Fibroblast of lung (primary cell): ENCODE measurements around the gene ST6GALNAC3. TPM values are rescaled to one million over a fixed set of nuclear protein-coding genes. Genes with fewer than 3 reads are reported as not detected.

ENCODE experiments used
- DNase-seq, 2 donors: peaks; one replicate each; pipeline versions ENCODE4 v3.0.0 to v3.0.0-alpha.2; 2010; ENCODE audit warnings: low read depth in 2 of 2
- H2AFZ ChIP-seq: 2 replicates; pipeline ENCODE4 v1.5.1; 2012; ENCODE audit warnings: low read length, control low read depth, inconsistent platforms
- H3K27ac ChIP-seq: 2 replicates; pipeline ENCODE4 v1.5.1; 2011; ENCODE audit warnings: low read length, control low read depth; ENCODE audit not compliant: insufficient read depth
- H3K27me3 ChIP-seq: 2 replicates; pipeline ENCODE4 v1.5.1; 2011; ENCODE audit warnings: mild to moderate bottlenecking, low read length; ENCODE audit not compliant: control insufficient read depth, insufficient read depth
- H3K36me3 ChIP-seq: 2 replicates; pipeline ENCODE4 v1.5.1; 2011; ENCODE audit warnings: low read length; ENCODE audit not compliant: control insufficient read depth, insufficient read depth
- H3K4me1 ChIP-seq: 2 replicates; pipeline ENCODE4 v1.5.1; 2011; ENCODE audit warnings: low read length; ENCODE audit not compliant: control insufficient read depth, insufficient read depth; ENCODE audit errors: extremely low read depth
- H3K4me2 ChIP-seq: 2 replicates; pipeline ENCODE4 v1.5.1; 2011; ENCODE audit warnings: low read length, control low read depth; ENCODE audit not compliant: insufficient read depth; ENCODE audit errors: extremely low read depth
- H3K4me3 ChIP-seq, 4 experiments: fragments of 200-600 bp in 1 of 4; sonication (generic) in 1 of 4; replicated peaks in 1 of 4; 2 replicates each; pipeline ENCODE4 v1.5.1; 2011 to 2016; ENCODE audit warnings: low read length in 4 of 4, low read depth in 3 of 4, mild to moderate bottlenecking in 3 of 4, control low read depth in 2 of 4, inconsistent platforms in 1 of 4, mixed read lengths in 1 of 4; ENCODE audit not compliant: insufficient read depth in 1 of 4; ENCODE audit errors: control extremely low read depth in 1 of 4
- H3K79me2 ChIP-seq: 2 replicates; pipeline ENCODE4 v1.5.1; 2012; ENCODE audit warnings: mild to moderate bottlenecking, low read length, inconsistent platforms; ENCODE audit not compliant: control insufficient read depth, insufficient read depth
- H3K9ac ChIP-seq: 2 replicates; pipeline ENCODE4 v1.5.1; 2011; ENCODE audit warnings: mild to moderate bottlenecking, low read length, control low read depth; ENCODE audit not compliant: insufficient read depth
- H3K9me3 ChIP-seq: 2 replicates; pipeline ENCODE4 v1.5.1; 2012; ENCODE audit warnings: low read depth, low read length; ENCODE audit not compliant: control insufficient read depth, insufficient read depth
- H4K20me1 ChIP-seq: 2 replicates; pipeline ENCODE4 v1.5.1; 2011; ENCODE audit warnings: low read length; ENCODE audit not compliant: control insufficient read depth, insufficient read depth; ENCODE audit errors: extremely low read depth
- CTCF ChIP-seq, 2 donors: IDR thresholded peaks in 1 of 2; conservative IDR thresholded peaks in 1 of 2; 1 replicate in 1 of 2; 2 replicates in 1 of 2; pipeline ENCODE4 v1.5.1; 2011 to 2012; ENCODE audit warnings: low read length in 2 of 2, control low read depth in 1 of 2, inconsistent platforms in 1 of 2, low read depth in 1 of 2, mild to moderate bottlenecking in 1 of 2
- EZH2 ChIP-seq: IDR thresholded peaks from 2 replicates; pipeline ENCODE4 v1.5.1; 2012; ENCODE audit warnings: low read length, control low read depth, mild to moderate bottlenecking; ENCODE audit errors: missing control alignments
- polyA plus RNA-seq, 2 donors: library from polyadenylated mRNA; depleted of rRNA in 1 of 2; stranded (reverse) in 1 of 2; unstranded in 1 of 2; fragments of >200 nt; gene quantifications; 2 replicates each; pipeline ENCODE4 v1.2.1, GENCODE V29; 2011 to 2012; ENCODE audit warnings: missing spikeins in 1 of 2
- total RNA-seq: library from RNA; depleted of rRNA; stranded (reverse); fragments of >200 nt; gene quantifications from 2 replicates; pipeline ENCODE4 v1.2.1, GENCODE V29; 2014

The ST6GALNAC3 gene
- total and polyA plus RNA-seq, 2 donors (not counting 1 experiment from before 2014, with no cell fraction given): 0.34 to 0.66 TPM

- Histone ChIP-seq H4K20me1 (no peaks in the 10 kb centered on the region), H3K4me1 (no peaks in the 10 kb centered on the region), H3K27ac (no peak overlapping the region), H3K4me2 (no peak overlapping the region), H3K9me3 (no peaks in the 10 kb centered on the region), H2AFZ (no peak overlapping the region), H3K9ac (no peak overlapping the region), H3K36me3 (no peaks in the 10 kb centered on the region), H3K4me3 (no peak overlapping the region), H3K79me2 (no peaks in the 10 kb centered on the region), H3K27me3 (no peaks in the 10 kb centered on the region)
- no peak for DNase-seq
- TF ChIP-seq CTCF (conservative IDR thresholded peaks at IDR 0.05 in 1 of 2, IDR thresholded peaks at IDR 0.05 in 1 of 2; ENCODE audit: low read depth in 1 of 2, low read length in 2 of 2) (no peak), EZH2 (no peak)
These were observed 302.7 kb downstream of the ST6GALNAC3 start for GRCh38 chr1:76377247-76377646.

DNA sequence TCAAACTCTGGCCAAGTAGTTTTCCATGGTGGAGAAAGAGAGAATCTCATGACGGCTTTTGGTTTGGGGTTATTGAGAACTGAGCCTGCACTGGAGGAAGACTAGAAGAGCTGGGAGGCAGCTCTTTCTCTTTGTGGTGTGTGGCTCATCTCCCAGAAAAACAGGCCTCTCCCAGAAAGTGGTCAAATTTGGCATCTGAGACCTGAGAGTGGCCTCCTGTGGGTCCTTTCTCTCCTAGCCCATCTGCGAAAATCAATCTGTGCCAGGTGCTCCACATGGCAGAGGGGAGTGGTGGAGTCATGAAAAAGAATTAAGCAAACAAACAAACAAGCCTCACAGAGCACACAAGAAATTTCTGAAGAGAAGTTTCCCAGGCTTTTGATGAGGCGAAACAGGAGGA is 305.0 kb downstream of the ST6GALNAC3 start:
- peak in 1 of 2 donors; percentile 15 for DNase-seq
- Histone ChIP-seq H3K27me3 (no peaks in the 10 kb centered on the region), H2AFZ (no peak overlapping the region), H3K9me3 (no peaks in the 10 kb centered on the region), H3K9ac (no peak overlapping the region), H4K20me1 (no peaks in the 10 kb centered on the region), H3K79me2 (no peaks in the 10 kb centered on the region), H3K36me3 (no peaks in the 10 kb centered on the region), H3K27ac (no peak overlapping the region), H3K4me2 (no peak overlapping the region), H3K4me1 (no peaks in the 10 kb centered on the region), H3K4me3 (no peak overlapping the region)
- TF ChIP-seq EZH2 (no peak), CTCF (conservative IDR thresholded peaks at IDR 0.05 in 1 of 2, IDR thresholded peaks at IDR 0.05 in 1 of 2; ENCODE audit: low read depth in 1 of 2, low read length in 2 of 2) (no peak)

GRCh38 chr1:76381450-76382097 is 307.0 kb downstream of the ST6GALNAC3 start:
- Histone ChIP-seq H3K27me3 (no peaks in the 10 kb centered on the region), H3K36me3 (no peaks in the 10 kb centered on the region), H3K79me2 (no peaks in the 10 kb centered on the region), H4K20me1 (no peaks in the 10 kb centered on the region), H3K4me2 (no peak overlapping the region), H2AFZ (no peak overlapping the region), H3K9ac (no peak overlapping the region), H3K4me1 (no peaks in the 10 kb centered on the region), H3K4me3 (no peak overlapping the region), H3K9me3 (no peaks in the 10 kb centered on the region), H3K27ac (no peak overlapping the region)
- TF ChIP-seq CTCF (conservative IDR thresholded peaks at IDR 0.05 in 1 of 2, IDR thresholded peaks at IDR 0.05 in 1 of 2; ENCODE audit: low read depth in 1 of 2, low read length in 2 of 2) (no peak), EZH2 (no peak)
- DNase-seq: peak; percentile 11 to 48
